HG02885 (cell line): ENCODE measurements around the gene AGBL5.

Experiments used
- ATAC-seq: cut with Tn5 transposase; IDR thresholded peaks from one replicate; pipeline ENCODE4 v1.9.1; 2021; ENCODE audit warnings: mild to moderate bottlenecking; ENCODE audit not compliant: unreplicated experiment, poor library complexity

Gene AGBL5

GRCh38 chr2:27076323-27076722 is 24.9 kb downstream of the AGBL5 start:
- ATAC-seq: no peak

- ATAC-seq: no peak
These were observed 25.8 kb downstream of the AGBL5 start for GRCh38 chr2:27077231-27077630.

GRCh38 chr2:27078267-27079194 is 27.1 kb downstream of the AGBL5 start, which contains the start of gene EMILIN1:
Gene EMILIN1 (plus strand): TSS chr2:27078615. CDS start chr2:27079066, 451 bp downstream.
- ATAC-seq: no peak

GRCh38 chr2:27079233-27080139 is 28.0 kb downstream of the AGBL5 start:
- no peak for ATAC-seq

- ATAC-seq: no peak
These were observed 28.6 kb downstream of the AGBL5 start for GRCh38 chr2:27080140-27080469.

- no peak for ATAC-seq
These were observed 29.1 kb downstream of the AGBL5 start for GRCh38 chr2:27080603-27080936.

GRCh38 chr2:27081984-27082772 is 30.7 kb downstream of the AGBL5 start:
- ATAC-seq: no peak

GRCh38 chr2:27082773-27083409 is 31.4 kb downstream of the AGBL5 start:
- ATAC-seq: no peak

GRCh38 chr2:27083410-27084296 is 32.2 kb downstream of the AGBL5 start:
- ATAC-seq: no peak

GRCh38 chr2:27084297-27085061 is 33.0 kb downstream of the AGBL5 start:
- no peak for ATAC-seq

GRCh38 chr2:27085062-27085672 is 33.7 kb downstream of the AGBL5 start:
- no peak for ATAC-seq

GRCh38 chr2:27085673-27086089 is 34.2 kb downstream of the AGBL5 start:
- no peak for ATAC-seq

- peak; percentile 85 for ATAC-seq
These were observed 34.7 kb downstream of the AGBL5 start for GRCh38 chr2:27086090-27086723.

GRCh38 chr2:27086724-27087593 is 35.5 kb downstream of the AGBL5 start, which contains the start of gene KHK:
Gene KHK (plus strand): TSS chr2:27086772. CDS start chr2:27087260, 488 bp downstream.
- no peak for ATAC-seq

- ATAC-seq: no peak
These were observed 36.4 kb downstream of the AGBL5 start for GRCh38 chr2:27087823-27088410.

GRCh38 chr2:27088634-27089033 is 37.2 kb downstream of the AGBL5 start:
- ATAC-seq: no peak
